Activated CD8-positive, alpha-beta T cell treated with anti-CD3 and anti-CD28 coated beads for 36 hours (primary cell): Measurements from ENCODE around the gene RAD51B. TPM values are rescaled to one million over a fixed set of nuclear protein-coding genes. Genes with fewer than 3 reads are reported as not detected.
A peak's percentile ranks its signal among the peaks of the same experiment; 100 is the strongest.

Source experiments
- ATAC-seq: fragments of 200-7000 bp; cut with Tn5 transposase; one replicate; pipeline ENCODE4 v1.10.0; 2021; ENCODE audit warnings: mild to moderate bottlenecking, moderate library complexity
- CTCF ChIA-PET: fragments of 350-600 bp; sonication (Branson Sonifier 250); formaldehyde crosslinking; loops from one replicate; lab custom pipeline; 2021; ENCODE audit warnings: antibody characterized with exemption; lab: Charles Lee
- POLR2A ChIA-PET: fragments of 350-600 bp; sonication (Branson Sonifier 250); formaldehyde crosslinking; loops from one replicate; lab custom pipeline; 2021; ENCODE audit warnings: antibody characterized with exemption; lab: Charles Lee
- DNase-seq: peaks from one replicate; pipeline ENCODE4 v3.0.0-alpha.2; 2020
- H3K27ac Mint-ChIP-seq: one replicate; pipeline ENCODE4 v1.8.0; 2021; ENCODE audit warnings: mild to moderate bottlenecking, mixed read lengths
- H3K27me3 Mint-ChIP-seq: one replicate; pipeline ENCODE4 v1.8.0; 2021; ENCODE audit warnings: mixed read lengths
- H3K36me3 Mint-ChIP-seq: one replicate; pipeline ENCODE4 v1.8.0; 2021; ENCODE audit warnings: low read depth, mixed read lengths
- H3K4me1 Mint-ChIP-seq: one replicate; pipeline ENCODE4 v1.8.0; 2021; ENCODE audit warnings: low read depth, mixed read lengths
- H3K4me3 Mint-ChIP-seq: one replicate; pipeline ENCODE4 v1.8.0; 2021; ENCODE audit warnings: mild to moderate bottlenecking, moderate library complexity, mixed read lengths
- H3K9me3 Mint-ChIP-seq: one replicate; pipeline ENCODE4 v1.8.0; 2021; ENCODE audit warnings: mixed read lengths
- CTCF ChIP-seq: fragments of 200-600 bp; IDR thresholded peaks from one replicate; pipeline ENCODE4 v1.8.0; 2022; ENCODE audit warnings: antibody characterized with exemption, mild to moderate bottlenecking
- intact Hi-C: fragments of 100-400 bp; cut with micrococcal nuclease; formaldehyde crosslinking; loops from one replicate; pipeline ENCODE4 v1.10.0; 2022
- total RNA-seq, 2 experiments: library from RNA; stranded (reverse); gene quantifications; one replicate each; pipeline ENCODE4 v1.2.3, GENCODE V29; 2021

The RAD51B gene
- total RNA-seq, 2 experiments from 2014 or later = 38.2 to 40.6 TPM

- no peak for TF ChIP-seq CTCF
- H3K27me3 Mint-ChIP-seq = no peaks in the 10 kb centered on the region
- ChIA-PET POLR2A (no interaction called here), CTCF (interaction anchor here (1.0 to 1.2 kb wide), 3 partner anchors 16 to 416 kb away, joined by 3 to 4 read pairs (median 3); no protein-coding TSS in a partner anchor)
- H3K4me1 Mint-ChIP-seq = peaks cover 19% of the 10 kb centered on the region
- DNase-seq = no peak
- no peak overlapping the region for H3K4me3 Mint-ChIP-seq
- intact Hi-C loops = no loop called here
- no peaks in the 10 kb centered on the region for H3K9me3 Mint-ChIP-seq
- H3K27ac Mint-ChIP-seq = peak overlapping the region; percentile 28
- peak; percentile 24 for ATAC-seq
- H3K36me3 Mint-ChIP-seq = no peaks in the 10 kb centered on the region
These were observed 539.6 kb downstream of the RAD51B start for GRCh38 chr14:68359022-68359836.

GRCh38 chr14:68359837-68360552, 540.4 kb downstream of the RAD51B start:
- intact Hi-C loops = no loop called here
- Mint-ChIP-seq H3K9me3 (no peaks in the 10 kb centered on the region), H3K36me3 (no peaks in the 10 kb centered on the region), H3K27me3 (no peaks in the 10 kb centered on the region), H3K4me1 (peaks cover 25% of the 10 kb centered on the region), H3K27ac (peak overlapping the region; percentile 27), H3K4me3 (no peak overlapping the region)
- no peak for TF ChIP-seq CTCF
- POLR2A ChIA-PET = interaction anchor here (1.2 kb wide), 1 partner anchor 84 kb away, joined by 4 read pairs; no protein-coding TSS in a partner anchor
- ATAC-seq = no peak
- DNase-seq = peak; percentile 39
- CTCF ChIA-PET = interaction anchor here (1.0 kb wide), 1 partner anchor 416 kb away, joined by 3 read pairs; no protein-coding TSS in a partner anchor

- H3K9me3 Mint-ChIP-seq = no peaks in the 10 kb centered on the region
- DNase-seq (no peak), ATAC-seq (no peak)
- H3K27ac Mint-ChIP-seq = no peak overlapping the region
- CTCF ChIA-PET = no interaction called here
- peaks cover 30% of the 10 kb centered on the region for H3K4me1 Mint-ChIP-seq
- POLR2A ChIA-PET = interaction anchor here (0.8 to 1.2 kb wide), 2 partner anchors 85 to 116 kb away, joined by 3 to 4 read pairs; no protein-coding TSS in a partner anchor
- H3K27me3 Mint-ChIP-seq = no peaks in the 10 kb centered on the region
- H3K36me3 Mint-ChIP-seq = no peaks in the 10 kb centered on the region
- H3K4me3 Mint-ChIP-seq = no peak overlapping the region
- intact Hi-C loops = no loop called here
- TF ChIP-seq CTCF = no peak
These were observed 541.7 kb downstream of the RAD51B start for GRCh38 chr14:68361231-68361630.

- no peak for TF ChIP-seq CTCF
- ATAC-seq (no peak), DNase-seq (no peak)
- intact Hi-C loops = no loop called here
- no peak overlapping the region for H3K27ac Mint-ChIP-seq
- H3K36me3 Mint-ChIP-seq = no peaks in the 10 kb centered on the region
- no peaks in the 10 kb centered on the region for H3K9me3 Mint-ChIP-seq
- POLR2A ChIA-PET = interaction anchor here (0.6 kb wide), 1 partner anchor 87 kb away, joined by 4 read pairs; no protein-coding TSS in a partner anchor
- peaks cover 35% of the 10 kb centered on the region for H3K4me1 Mint-ChIP-seq
- H3K4me3 Mint-ChIP-seq = no peak overlapping the region
- CTCF ChIA-PET = interaction anchor here (1.1 kb wide), 1 partner anchor 12 kb away, joined by 3 read pairs; no protein-coding TSS in a partner anchor
- no peaks in the 10 kb centered on the region for H3K27me3 Mint-ChIP-seq
These were observed 543.3 kb downstream of the RAD51B start for GRCh38 chr14:68362846-68363245.
